ENCODE data around the gene RGS6. TPM values are rescaled to one million over a fixed set of nuclear protein-coding genes. Genes with fewer than 3 reads are reported as not detected.

RGS6 gene
- total RNA-seq, 1 experiment from 2014 or later = not detected

DNA sequence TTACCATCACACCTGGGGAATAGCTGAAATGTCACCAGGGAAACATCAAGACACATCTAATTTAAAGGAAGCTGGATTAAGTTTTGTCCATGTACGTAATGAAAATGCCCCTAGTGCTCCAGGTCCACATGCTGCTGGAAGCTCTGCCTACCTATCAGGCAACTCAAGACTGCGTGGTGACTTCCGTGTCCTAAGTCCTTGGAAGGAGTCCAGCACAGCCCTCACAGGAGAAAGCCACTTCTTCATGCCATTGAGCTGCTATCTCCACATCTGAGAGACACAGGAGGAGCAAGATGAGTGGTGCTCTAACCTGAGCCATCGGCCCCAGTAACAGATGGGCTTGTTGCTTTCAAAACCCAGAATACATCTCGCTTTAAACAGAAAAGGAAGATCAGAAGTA, 645.3 kb downstream of the RGS6 start:
- Mint-ChIP-seq H3K27me3 (ENCODE audit: unreplicated experiment) (peaks cover 86% of the 10 kb centered on the region), H3K4me1 (ENCODE audit: low read depth, unreplicated experiment) (no peaks in the 10 kb centered on the region), H3K36me3 (ENCODE audit: insufficient read depth, unreplicated experiment) (no peaks in the 10 kb centered on the region), H3K4me3 (ENCODE audit: low read depth, unreplicated experiment) (no peak overlapping the region), H3K9me3 (ENCODE audit: low read depth, unreplicated experiment) (no peaks in the 10 kb centered on the region), H3K27ac (ENCODE audit: unreplicated experiment) (no peak overlapping the region)
- CTCF ChIA-PET = no interaction called here
- no TSS peak for BruUV-seq (replicated peaks)
- TF ChIP-seq, protein P1, sequence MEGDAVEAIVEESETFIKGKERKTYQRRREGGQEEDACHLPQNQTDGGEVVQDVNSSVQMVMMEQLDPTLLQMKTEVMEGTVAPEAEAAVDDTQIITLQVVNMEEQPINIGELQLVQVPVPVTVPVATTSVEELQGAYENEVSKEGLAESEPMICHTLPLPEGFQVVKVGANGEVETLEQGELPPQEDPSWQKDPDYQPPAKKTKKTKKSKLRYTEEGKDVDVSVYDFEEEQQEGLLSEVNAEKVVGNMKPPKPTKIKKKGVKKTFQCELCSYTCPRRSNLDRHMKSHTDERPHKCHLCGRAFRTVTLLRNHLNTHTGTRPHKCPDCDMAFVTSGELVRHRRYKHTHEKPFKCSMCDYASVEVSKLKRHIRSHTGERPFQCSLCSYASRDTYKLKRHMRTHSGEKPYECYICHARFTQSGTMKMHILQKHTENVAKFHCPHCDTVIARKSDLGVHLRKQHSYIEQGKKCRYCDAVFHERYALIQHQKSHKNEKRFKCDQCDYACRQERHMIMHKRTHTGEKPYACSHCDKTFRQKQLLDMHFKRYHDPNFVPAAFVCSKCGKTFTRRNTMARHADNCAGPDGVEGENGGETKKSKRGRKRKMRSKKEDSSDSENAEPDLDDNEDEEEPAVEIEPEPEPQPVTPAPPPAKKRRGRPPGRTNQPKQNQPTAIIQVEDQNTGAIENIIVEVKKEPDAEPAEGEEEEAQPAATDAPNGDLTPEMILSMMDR (IDR thresholded peaks at IDR 0.05; ENCODE audit: unreplicated experiment) = no peak
- intact Hi-C loops (cut with micrococcal nuclease; ENCODE audit: unreplicated experiment) = no loop called here
- peak; percentile 8 for DNase-seq

DNA sequence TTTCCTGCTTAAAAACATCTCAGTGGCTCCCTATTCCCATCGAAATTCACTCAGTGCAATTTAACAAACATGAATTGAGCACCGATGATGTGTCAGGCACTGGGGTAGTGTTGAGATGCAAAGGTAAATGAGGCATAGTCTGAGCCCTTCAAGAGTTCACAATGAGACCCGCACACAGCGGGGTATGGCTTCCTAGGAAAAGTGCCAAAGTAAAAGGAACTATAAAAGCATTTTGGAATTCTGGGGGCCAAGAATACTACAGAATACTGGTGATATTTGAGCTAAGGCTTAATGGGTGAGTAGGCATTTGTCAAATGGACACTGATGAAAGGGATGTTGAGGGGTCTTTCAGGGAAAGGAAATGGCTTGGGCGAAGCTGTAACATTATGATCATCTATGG, 646.3 kb downstream of the RGS6 start:
- CTCF ChIA-PET = no interaction called here
- H3K4me1 Mint-ChIP-seq (ENCODE audit: low read depth, unreplicated experiment) = no peaks in the 10 kb centered on the region
- H3K27me3 Mint-ChIP-seq (ENCODE audit: unreplicated experiment) = peaks cover 77% of the 10 kb centered on the region
- BruUV-seq (replicated peaks) = no TSS peak
- intact Hi-C loops (cut with micrococcal nuclease; ENCODE audit: unreplicated experiment) = no loop called here
- H3K4me3 Mint-ChIP-seq (ENCODE audit: low read depth, unreplicated experiment) = no peak overlapping the region
- H3K9me3 Mint-ChIP-seq (ENCODE audit: low read depth, unreplicated experiment) = no peaks in the 10 kb centered on the region
- H3K27ac Mint-ChIP-seq (ENCODE audit: unreplicated experiment) = no peak overlapping the region
- no peaks in the 10 kb centered on the region for H3K36me3 Mint-ChIP-seq (ENCODE audit: insufficient read depth, unreplicated experiment)
- DNase-seq = no peak
- TF ChIP-seq, protein P1 (IDR thresholded peaks at IDR 0.05; ENCODE audit: unreplicated experiment) = no peak

DNA sequence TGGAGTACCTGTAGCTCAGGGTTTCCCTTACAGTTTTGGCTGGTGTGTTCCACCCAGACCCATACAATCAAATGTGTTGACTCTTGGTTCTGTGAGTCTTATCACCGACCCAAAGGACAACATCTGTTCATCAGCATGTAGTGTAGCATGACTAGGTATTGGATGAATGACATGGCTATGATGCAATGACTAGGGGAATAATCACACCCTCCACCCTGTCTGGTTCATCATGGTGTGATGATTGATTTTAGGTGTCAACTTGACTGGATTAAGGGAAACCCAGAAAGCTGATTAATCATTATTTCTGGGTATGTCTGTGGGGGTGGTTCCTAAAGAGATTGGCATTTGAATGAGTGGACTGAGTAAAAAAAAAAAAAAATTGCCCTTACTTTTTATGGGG, 650.4 kb downstream of the RGS6 start:
- Mint-ChIP-seq H3K9me3 (ENCODE audit: low read depth, unreplicated experiment) (peaks cover 2% of the 10 kb centered on the region), H3K27ac (ENCODE audit: unreplicated experiment) (no peak overlapping the region), H3K4me3 (ENCODE audit: low read depth, unreplicated experiment) (no peak overlapping the region), H3K4me1 (ENCODE audit: low read depth, unreplicated experiment) (no peaks in the 10 kb centered on the region), H3K36me3 (ENCODE audit: insufficient read depth, unreplicated experiment) (no peaks in the 10 kb centered on the region), H3K27me3 (ENCODE audit: unreplicated experiment) (peaks cover 87% of the 10 kb centered on the region)
- TF ChIP-seq, protein P1 (IDR thresholded peaks at IDR 0.05; ENCODE audit: unreplicated experiment) = no peak
- no TSS peak for BruUV-seq (replicated peaks)
- CTCF ChIA-PET = no interaction called here
- DNase-seq = no peak
- intact Hi-C loops (cut with micrococcal nuclease; ENCODE audit: unreplicated experiment) = no loop called here

DNA sequence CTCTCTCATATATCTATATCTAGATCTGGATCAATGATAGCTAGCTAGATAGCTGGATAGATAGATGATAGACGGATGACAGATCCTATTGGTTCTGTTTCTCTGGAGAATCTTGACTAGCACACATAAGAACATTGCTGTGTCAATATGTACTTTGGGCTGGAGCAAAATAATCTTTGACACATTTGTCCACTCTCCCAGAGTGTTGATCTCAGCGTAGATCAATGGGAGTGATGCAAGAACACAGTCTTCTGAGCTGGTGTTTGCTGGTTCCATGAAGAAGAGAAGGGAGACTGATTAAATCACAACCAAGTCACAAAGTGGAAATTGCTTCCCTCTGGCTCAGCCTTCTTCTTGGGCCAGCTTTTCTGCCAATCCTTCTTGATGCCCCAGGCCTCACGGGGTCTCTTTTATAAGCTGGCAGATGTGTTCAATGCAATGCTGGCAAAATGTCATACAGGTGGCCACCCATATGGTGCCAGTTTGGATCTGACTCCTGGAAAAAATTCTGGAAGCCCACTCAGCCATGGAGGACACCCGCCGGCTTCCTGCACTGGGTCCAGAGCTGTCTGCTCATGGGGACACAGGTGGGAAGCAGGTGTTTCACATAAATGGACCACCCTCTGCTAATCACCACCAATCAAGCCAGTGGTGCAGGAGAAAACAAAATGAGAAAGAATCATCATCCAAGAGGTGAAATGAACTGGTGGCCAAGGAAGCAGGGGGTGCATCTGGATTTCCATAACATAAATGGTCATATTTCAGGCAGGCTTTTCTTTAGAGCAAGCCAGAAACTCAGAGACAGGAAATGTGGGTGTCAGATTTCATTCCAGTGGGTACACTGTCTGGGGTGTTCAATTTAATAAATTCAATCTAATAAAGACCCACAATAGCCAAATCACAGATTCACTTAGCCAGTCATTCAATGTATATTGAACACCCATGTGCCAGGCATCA, 651.4 kb downstream of the RGS6 start:
- intact Hi-C loops (cut with micrococcal nuclease; ENCODE audit: unreplicated experiment) = no loop called here
- CTCF ChIA-PET = interaction anchor here (1.0 kb wide), 1 partner anchor 14 kb away, joined by 3 read pairs; no protein-coding TSS in a partner anchor
- no peaks in the 10 kb centered on the region for H3K4me1 Mint-ChIP-seq (ENCODE audit: low read depth, unreplicated experiment)
- TF ChIP-seq, protein P1 (IDR thresholded peaks at IDR 0.05; ENCODE audit: unreplicated experiment) = no peak
- H3K9me3 Mint-ChIP-seq (ENCODE audit: low read depth, unreplicated experiment) = peaks cover 2% of the 10 kb centered on the region
- peaks cover 80% of the 10 kb centered on the region for H3K27me3 Mint-ChIP-seq (ENCODE audit: unreplicated experiment)
- H3K27ac Mint-ChIP-seq (ENCODE audit: unreplicated experiment) = no peak overlapping the region
- no peak overlapping the region for H3K4me3 Mint-ChIP-seq (ENCODE audit: low read depth, unreplicated experiment)
- H3K36me3 Mint-ChIP-seq (ENCODE audit: insufficient read depth, unreplicated experiment) = no peaks in the 10 kb centered on the region
- no TSS peak for BruUV-seq (replicated peaks)
- no peak for DNase-seq
